Hepatocyte (in vitro differentiated cells): ENCODE measurements around the gene DNAJC30. TPM values are rescaled to one million over a fixed set of nuclear protein-coding genes. Genes with fewer than 3 reads are reported as not detected.
A peak's percentile ranks its signal among the peaks of the same experiment; 100 is the strongest.

Source experiments
- DNase-seq: peaks from one replicate; pipeline ENCODE4 v3.0.0-alpha.2; 2016; ENCODE audit warnings: low spot score
- H2AFZ ChIP-seq: fragments of 200-600 bp; sonication (generic); 2 replicates; pipeline ENCODE4 v1.6.0; 2016; ENCODE audit warnings: antibody characterized with exemption, mild to moderate bottlenecking
- H3K27ac ChIP-seq: fragments of 200-600 bp; sonication (generic); 2 replicates; pipeline ENCODE4 v1.5.1; 2016; ENCODE audit warnings: mild to moderate bottlenecking
- H3K27me3 ChIP-seq: fragments of 200-600 bp; sonication (generic); 2 replicates; pipeline ENCODE4 v1.6.1; 2016
- H3K36me3 ChIP-seq: fragments of 200-600 bp; sonication (generic); replicated peaks from 2 replicates; pipeline ENCODE4 v1.5.1; 2016; ENCODE audit warnings: low read depth; ENCODE audit not compliant: insufficient read depth
- H3K4me1 ChIP-seq: fragments of 200-600 bp; sonication (generic); 2 replicates; pipeline ENCODE4 v1.5.1; 2016; ENCODE audit warnings: mild to moderate bottlenecking, moderate library complexity; ENCODE audit not compliant: insufficient read depth
- H3K4me2 ChIP-seq: fragments of 200-600 bp; sonication (generic); 2 replicates; pipeline ENCODE4 v1.6.0; 2016
- H3K4me3 ChIP-seq: fragments of 200-600 bp; sonication (generic); 2 replicates; pipeline ENCODE4 v1.5.1; 2016; ENCODE audit warnings: mild to moderate bottlenecking
- H3K79me2 ChIP-seq: fragments of 200-600 bp; sonication (generic); 2 replicates; pipeline ENCODE4 v1.6.0; 2017; ENCODE audit warnings: mild to moderate bottlenecking
- H3K9me2 ChIP-seq: fragments of 200-600 bp; sonication (generic); replicated peaks from 2 replicates; pipeline ENCODE4 v1.6.0; 2017; ENCODE audit warnings: mild to moderate bottlenecking; ENCODE audit not compliant: insufficient read depth
- H3K9me3 ChIP-seq: fragments of 200-600 bp; sonication (generic); 2 replicates; pipeline ENCODE4 v1.5.1; 2016; ENCODE audit warnings: low read depth, mild to moderate bottlenecking
- H4K20me1 ChIP-seq: fragments of 200-600 bp; sonication (generic); 2 replicates; pipeline ENCODE4 v1.6.0; 2016; ENCODE audit warnings: mild to moderate bottlenecking; ENCODE audit not compliant: insufficient read depth, poor library complexity, severe bottlenecking
- EZH2 ChIP-seq: fragments of 200-600 bp; sonication (generic); IDR thresholded peaks from 2 replicates; pipeline ENCODE4 v1.6.1; 2016; ENCODE audit warnings: antibody characterized with exemption, mild to moderate bottlenecking, borderline replicate concordance
- EZH2phosphoT487 ChIP-seq: fragments of 200-600 bp; sonication (generic); IDR thresholded peaks from one replicate; pipeline ENCODE4 v1.6.1; 2018; ENCODE audit warnings: antibody characterized with exemption, mild to moderate bottlenecking, low read depth, moderate library complexity; ENCODE audit not compliant: unreplicated experiment, severe bottlenecking
- WGBS: methylation state at CpG from one replicate; pipeline ENCODE4 v1.1.6; 2016; ENCODE audit warnings: low lambda C conversion rate; ENCODE audit errors: missing lambda C conversion rate; 5-methylcytosine and 5-hydroxymethylcytosine counted together
- polyA plus RNA-seq: library from polyadenylated mRNA; unstranded; fragments of >200 nt; fragmentation: Nextera tagmentation; extraction: Ambion mirVana; gene quantifications from 2 replicates; pipeline ENCODE4 v1.2.1, GENCODE V29; 2016
- total RNA-seq: library from RNA; depleted of rRNA; stranded (reverse); fragments of >200 nt; gene quantifications from 2 replicates; pipeline ENCODE4 v1.2.3, GENCODE V29; 2014
- TF ChIP-seq, protein P1 (sequence below): fragments of 200-600 bp; sonication (generic); IDR thresholded peaks from 2 replicates; pipeline ENCODE4 v1.5.1; 2016; ENCODE audit warnings: antibody characterized with exemption, mild to moderate bottlenecking; ENCODE audit not compliant: poor library complexity

DNAJC30 gene
- total and polyA plus RNA-seq, 2 experiments from 2014 or later: 3.0 to 13.9 TPM

DNA sequence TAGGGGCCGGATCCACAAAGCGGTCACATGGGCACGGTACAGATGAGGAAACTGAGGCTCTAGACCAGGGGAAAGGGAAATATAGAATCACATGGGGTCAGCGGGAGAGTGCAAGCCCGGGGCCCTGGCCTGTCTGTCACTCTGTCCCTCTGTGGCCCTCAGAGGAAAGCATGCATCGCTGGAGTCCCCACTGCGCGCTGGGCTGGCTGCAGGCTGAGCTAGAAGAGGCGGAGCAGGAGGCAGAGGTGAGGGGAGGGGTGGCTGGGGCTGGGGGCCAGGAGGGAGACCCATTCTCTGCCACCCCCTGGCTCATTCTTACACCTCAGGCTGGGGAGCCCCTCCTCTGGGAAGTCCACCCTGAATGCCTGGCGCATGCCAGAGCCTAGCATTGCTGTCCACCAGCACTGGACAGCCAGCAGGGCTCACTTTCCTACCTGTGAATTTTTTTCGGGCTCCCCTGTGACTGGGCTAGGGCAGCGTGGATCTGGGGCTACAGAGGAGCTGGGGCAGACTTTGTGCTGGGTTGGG is 13.3 kb downstream of the DNAJC30 start:
- Histone ChIP-seq H3K79me2 (peaks cover 8% of the 10 kb centered on the region), H3K4me2 (no peak overlapping the region), H4K20me1 (no peaks in the 10 kb centered on the region), H3K27ac (no peak overlapping the region), H3K4me1 (peaks cover 8% of the 10 kb centered on the region), H3K4me3 (no peak overlapping the region), H2AFZ (no peak overlapping the region), H3K9me2 (no peaks in the 10 kb centered on the region), H3K9me3 (no peaks in the 10 kb centered on the region), H3K36me3 (no peaks in the 10 kb centered on the region), H3K27me3 (no peaks in the 10 kb centered on the region)
- TF ChIP-seq EZH2 (no peak), EZH2phosphoT487 (no peak)
- TF ChIP-seq, protein P1, sequence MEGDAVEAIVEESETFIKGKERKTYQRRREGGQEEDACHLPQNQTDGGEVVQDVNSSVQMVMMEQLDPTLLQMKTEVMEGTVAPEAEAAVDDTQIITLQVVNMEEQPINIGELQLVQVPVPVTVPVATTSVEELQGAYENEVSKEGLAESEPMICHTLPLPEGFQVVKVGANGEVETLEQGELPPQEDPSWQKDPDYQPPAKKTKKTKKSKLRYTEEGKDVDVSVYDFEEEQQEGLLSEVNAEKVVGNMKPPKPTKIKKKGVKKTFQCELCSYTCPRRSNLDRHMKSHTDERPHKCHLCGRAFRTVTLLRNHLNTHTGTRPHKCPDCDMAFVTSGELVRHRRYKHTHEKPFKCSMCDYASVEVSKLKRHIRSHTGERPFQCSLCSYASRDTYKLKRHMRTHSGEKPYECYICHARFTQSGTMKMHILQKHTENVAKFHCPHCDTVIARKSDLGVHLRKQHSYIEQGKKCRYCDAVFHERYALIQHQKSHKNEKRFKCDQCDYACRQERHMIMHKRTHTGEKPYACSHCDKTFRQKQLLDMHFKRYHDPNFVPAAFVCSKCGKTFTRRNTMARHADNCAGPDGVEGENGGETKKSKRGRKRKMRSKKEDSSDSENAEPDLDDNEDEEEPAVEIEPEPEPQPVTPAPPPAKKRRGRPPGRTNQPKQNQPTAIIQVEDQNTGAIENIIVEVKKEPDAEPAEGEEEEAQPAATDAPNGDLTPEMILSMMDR: no peak
- DNase-seq: no peak
- WGBS: 93% methylated on average over 12 of the region's 12 CpGs

DNA sequence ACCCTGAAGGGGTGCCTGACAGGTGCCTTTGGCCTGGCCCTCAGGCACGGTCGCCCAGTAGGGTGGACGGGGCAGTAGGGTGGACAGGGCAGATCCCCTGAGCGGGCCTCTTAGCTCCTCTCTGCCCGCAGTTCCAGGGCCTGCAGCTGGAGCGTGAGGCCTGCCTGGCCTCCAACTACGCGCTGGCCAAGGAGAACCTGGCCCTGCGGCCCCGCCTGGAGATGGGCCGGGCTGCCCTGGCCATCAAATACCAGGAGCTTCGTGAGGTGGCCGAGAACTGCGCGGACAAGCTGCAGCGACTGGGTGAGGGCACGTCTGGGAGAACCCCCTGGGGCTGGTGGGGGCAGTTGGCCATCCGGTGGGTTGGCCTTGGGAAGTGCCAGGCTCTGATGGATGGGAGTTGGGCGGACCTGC is 14.0 kb downstream of the DNAJC30 start:
- Histone ChIP-seq H3K9me2 (no peaks in the 10 kb centered on the region), H3K4me1 (peaks cover 8% of the 10 kb centered on the region), H3K4me3 (no peak overlapping the region), H4K20me1 (no peaks in the 10 kb centered on the region), H2AFZ (no peak overlapping the region), H3K27me3 (no peaks in the 10 kb centered on the region), H3K9me3 (no peaks in the 10 kb centered on the region), H3K36me3 (no peaks in the 10 kb centered on the region), H3K4me2 (peak overlapping the region; percentile 93), H3K79me2 (peaks cover 8% of the 10 kb centered on the region), H3K27ac (no peak overlapping the region)
- 85% methylated on average over 19 of the region's 19 CpGs for WGBS
- no peak for DNase-seq
- TF ChIP-seq, protein P1: no peak

DNA sequence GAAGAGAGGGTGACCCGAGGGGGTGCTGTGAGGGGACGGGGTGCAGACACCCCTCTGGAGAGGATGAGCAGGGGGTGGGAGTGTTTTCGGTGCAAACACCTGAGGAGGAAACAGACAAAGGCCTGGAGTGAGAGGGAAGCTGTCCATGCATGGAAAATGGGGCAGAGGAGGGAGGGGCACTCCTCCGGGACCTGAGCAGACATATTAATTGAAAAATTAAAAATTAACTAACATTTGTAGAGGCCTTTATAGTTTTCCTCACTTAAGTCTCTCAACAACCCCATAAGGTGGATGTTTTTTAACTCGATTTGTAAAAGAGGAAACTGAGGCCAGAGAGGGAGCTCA is 14.4 kb downstream of the DNAJC30 start:
- Histone ChIP-seq H3K9me2 (no peaks in the 10 kb centered on the region), H3K4me3 (peak overlapping the region; percentile 83), H4K20me1 (no peaks in the 10 kb centered on the region), H3K79me2 (peaks cover 8% of the 10 kb centered on the region), H3K27me3 (no peaks in the 10 kb centered on the region), H3K4me1 (peaks cover 8% of the 10 kb centered on the region), H3K4me2 (peak overlapping the region; percentile 93), H3K9me3 (no peaks in the 10 kb centered on the region), H3K36me3 (no peaks in the 10 kb centered on the region), H3K27ac (no peak overlapping the region), H2AFZ (peak overlapping the region; percentile 71)
- TF ChIP-seq EZH2phosphoT487: no peak
- TF ChIP-seq, protein P1: no peak
- WGBS: 67% methylated on average over 3 of the region's 5 CpGs
- no peak for DNase-seq
